H1 (cell line): ENCODE data around the gene DND1. TPM values are rescaled to one million over a fixed set of nuclear protein-coding genes. Genes with fewer than 3 reads are reported as not detected.
A peak's percentile ranks its signal among the peaks of the same experiment; 100 is the strongest.

Experiments
- CTCF ChIA-PET: fragments of 300-600 bp; sonication (Branson Sonifier 250); formaldehyde crosslinking; loops from one replicate; lab custom pipeline; 2021; ENCODE audit not compliant: partially characterized antibody; lab: Charles Lee
- POLR2A ChIA-PET: fragments of 300-600 bp; sonication (Branson Sonifier 250); formaldehyde crosslinking; loops from one replicate; lab custom pipeline; 2021; ENCODE audit warnings: inconsistent platforms; ENCODE audit not compliant: partially characterized antibody; lab: Charles Lee
- DNase-seq, 2 experiments: peaks; one replicate each; pipeline versions ENCODE4 v3.0.0 to v3.0.0-alpha.2; 2010 to 2022; ENCODE audit warnings: low spot score in 2 of 2, low read depth in 1 of 2, mixed read lengths in 1 of 2
- FAIRE-seq: peaks from 2 replicates; lab custom pipeline; 2011; peaks lifted over from hg19 to GRCh38; lab: Jason Lieb, UNC
- H2AFZ ChIP-seq: 2 replicates; pipeline ENCODE4 v1.8.1; 2012; ENCODE audit warnings: low read length, inconsistent platforms
- H2AK5ac ChIP-seq: 2 replicates; pipeline ENCODE4 v1.6.1; 2013; ENCODE audit warnings: low read depth, low read length
- H2BK120ac ChIP-seq: replicated peaks from 2 replicates; pipeline ENCODE3; 2013; ENCODE audit warnings: low read depth, low read length, inconsistent platforms
- H2BK12ac ChIP-seq: 2 replicates; pipeline ENCODE4 v1.6.1; 2013; ENCODE audit warnings: low read depth, low read length
- H2BK15ac ChIP-seq: 2 replicates; pipeline ENCODE4 v1.6.1; 2013; ENCODE audit warnings: low read length
- H2BK20ac ChIP-seq: 2 replicates; pipeline ENCODE4 v1.6.1; 2013; ENCODE audit warnings: low read length
- H2BK5ac ChIP-seq: 2 replicates; pipeline ENCODE4 v1.6.1; 2013; ENCODE audit warnings: low read depth, low read length
- H3K14ac ChIP-seq: 2 replicates; pipeline ENCODE4 v1.6.1; 2013; ENCODE audit warnings: inconsistent platforms; ENCODE audit not compliant: insufficient read length
- H3K18ac ChIP-seq: 2 replicates; pipeline ENCODE4 v1.6.1; 2013; ENCODE audit warnings: low read length; ENCODE audit errors: extremely low read depth
- H3K23ac ChIP-seq: 2 replicates; pipeline ENCODE4 v1.6.1; 2013; ENCODE audit warnings: inconsistent platforms; ENCODE audit not compliant: insufficient read length
- H3K23me2 ChIP-seq: 2 replicates; pipeline ENCODE4 v1.6.1; 2013; ENCODE audit warnings: low read depth, low read length
- H3K27ac ChIP-seq: 2 replicates; pipeline ENCODE4 v1.6.1; 2011; ENCODE audit warnings: low read depth, low read length, inconsistent platforms
- H3K27me3 ChIP-seq, 4 experiments: replicated peaks in 1 of 4; 1 replicate in 1 of 4; 2 replicates in 3 of 4; pipeline versions ENCODE4 v1.6.1 to v1.8.1; 2011 to 2013; ENCODE audit warnings: low read length in 3 of 4, mild to moderate bottlenecking in 3 of 4, inconsistent platforms in 2 of 4, mixed read lengths in 2 of 4, moderate library complexity in 1 of 4; ENCODE audit not compliant: control insufficient read depth in 3 of 4, insufficient read depth in 3 of 4; ENCODE audit errors: extremely low read depth in 1 of 4
- H3K36me3 ChIP-seq, 4 experiments: 2 replicates each; pipeline versions ENCODE4 v1.6.1 to v1.8.1; 2011 to 2013; ENCODE audit warnings: mild to moderate bottlenecking in 4 of 4, low read length in 3 of 4, moderate library complexity in 2 of 4, control low read depth in 1 of 4, inconsistent platforms in 1 of 4; ENCODE audit not compliant: insufficient read depth in 4 of 4, control insufficient read depth in 2 of 4
- H3K4ac ChIP-seq: replicated peaks from 2 replicates; pipeline ENCODE3; 2013; ENCODE audit warnings: low read length, low read depth, mixed read lengths, inconsistent platforms; ENCODE audit not compliant: insufficient read length
- H3K4me1 ChIP-seq, 4 experiments: replicated peaks in 1 of 4; 1 replicate in 1 of 4; 2 replicates in 3 of 4; pipeline versions ENCODE4 v1.6.1 to v1.8.1; 2011 to 2013; ENCODE audit warnings: low read length in 3 of 4, inconsistent platforms in 2 of 4, mixed read lengths in 1 of 4; ENCODE audit not compliant: insufficient read depth in 4 of 4, control insufficient read depth in 3 of 4
- H3K4me2 ChIP-seq, 2 experiments: 2 replicates each; pipeline versions ENCODE4 v1.6.1 to v1.8.1; 2011 to 2013; ENCODE audit warnings: low read depth in 2 of 2, low read length in 2 of 2, control low read depth in 1 of 2, inconsistent platforms in 1 of 2, mild to moderate bottlenecking in 1 of 2; ENCODE audit not compliant: insufficient read depth in 1 of 2
- H3K4me3 ChIP-seq, 4 experiments: fragments of 200-600, 300-600 bp in 1 of 4; sonication (generic), shearing (Covaris generic), sonication (Bioruptor Twin) in 1 of 4; 2 replicates each; pipeline versions ENCODE4 v1.5.1 to v1.8.1; 2011 to 2016; ENCODE audit warnings: low read length in 4 of 4, low read depth in 3 of 4, control low read depth in 2 of 4, inconsistent platforms in 2 of 4, mild to moderate bottlenecking in 2 of 4, mixed read lengths in 1 of 4, moderate library complexity in 1 of 4; ENCODE audit not compliant: insufficient read depth in 2 of 4; ENCODE audit errors: extremely low read depth in 1 of 4
- H3K56ac ChIP-seq: replicated peaks from 2 replicates; pipeline ENCODE3; 2013; ENCODE audit warnings: low read depth, mild to moderate bottlenecking, mixed read lengths, low read length, inconsistent platforms; ENCODE audit not compliant: insufficient read length
- H3K79me1 ChIP-seq: 2 replicates; pipeline ENCODE4 v1.6.1; 2013; ENCODE audit warnings: low read depth, low read length, control low read depth
- H3K79me2 ChIP-seq, 2 experiments: 2 replicates each; pipeline versions ENCODE4 v1.6.1 to v1.8.1; 2012 to 2013; ENCODE audit warnings: low read length in 2 of 2, mild to moderate bottlenecking in 2 of 2, inconsistent platforms in 1 of 2; ENCODE audit not compliant: insufficient read depth in 2 of 2, control insufficient read depth in 1 of 2
- H3K9ac ChIP-seq, 4 experiments: replicated peaks in 1 of 4; 1 replicate in 1 of 4; 2 replicates in 3 of 4; pipeline versions ENCODE4 v1.6.1 to v1.8.1; 2011 to 2013; ENCODE audit warnings: low read depth in 3 of 4, low read length in 3 of 4, control low read depth in 2 of 4, mild to moderate bottlenecking in 2 of 4, moderate library complexity in 2 of 4, inconsistent platforms in 1 of 4; ENCODE audit errors: extremely low read depth in 1 of 4
- H3K9me3 ChIP-seq, 2 experiments: 2 replicates each; pipeline versions ENCODE4 v1.6.1 to v1.8.1; 2012 to 2013; ENCODE audit warnings: mild to moderate bottlenecking in 2 of 2, moderate library complexity in 2 of 2, control low read depth in 1 of 2, inconsistent platforms in 1 of 2, low read depth in 1 of 2, low read length in 1 of 2, mixed read lengths in 1 of 2; ENCODE audit not compliant: insufficient read depth in 2 of 2
- H4K20me1 ChIP-seq, 2 experiments: replicated peaks in 1 of 2; 2 replicates each; pipeline versions ENCODE3 to v1.8.1; 2011 to 2013; ENCODE audit warnings: inconsistent platforms in 2 of 2, low read length in 2 of 2, mild to moderate bottlenecking in 1 of 2; ENCODE audit not compliant: insufficient read depth in 2 of 2, control insufficient read depth in 1 of 2
- H4K5ac ChIP-seq: 2 replicates; pipeline ENCODE4 v1.6.1; 2013; ENCODE audit warnings: low read length, low read depth, mixed read lengths, inconsistent platforms; ENCODE audit not compliant: insufficient read length
- H4K8ac ChIP-seq: 2 replicates; pipeline ENCODE4 v1.8.0; 2013; ENCODE audit warnings: mild to moderate bottlenecking, moderate library complexity, low read length, inconsistent platforms; ENCODE audit not compliant: insufficient read depth; ENCODE audit errors: extremely low read depth
- H4K91ac ChIP-seq: replicated peaks from 2 replicates; pipeline ENCODE3; 2013; ENCODE audit warnings: low read length, mixed read lengths, inconsistent platforms; ENCODE audit not compliant: insufficient read length
- CEBPB ChIP-seq: IDR thresholded peaks from 2 replicates; pipeline ENCODE4 v1.6.1; 2012; ENCODE audit warnings: low read depth, low read length
- CTBP2 ChIP-seq: IDR thresholded peaks from 2 replicates; pipeline ENCODE4 v1.7.0; 2011; ENCODE audit warnings: borderline replicate concordance, mild to moderate bottlenecking, moderate library complexity, mixed read lengths, low read length; ENCODE audit not compliant: insufficient read depth, insufficient read length
- CTCF ChIP-seq, 3 experiments: IDR thresholded peaks; 1 replicate in 2 of 3; 2 replicates in 1 of 3; pipeline versions ENCODE4 v1.5.1 to v1.6.1; 2011; ENCODE audit warnings: low read length in 3 of 3, mild to moderate bottlenecking in 3 of 3, inconsistent platforms in 2 of 3, low read depth in 1 of 3, moderate library complexity in 1 of 3; ENCODE audit not compliant: insufficient read depth in 1 of 3; ENCODE audit errors: control extremely low read depth in 1 of 3
- GTF2F1 ChIP-seq: IDR thresholded peaks from 2 replicates; pipeline ENCODE4 v1.6.1; 2012; ENCODE audit warnings: low read depth, low read length, improper control_type of control experiment, borderline replicate concordance
- POLR2A ChIP-seq, 2 experiments: IDR thresholded peaks; 1 replicate in 1 of 2; 2 replicates in 1 of 2; pipeline ENCODE4 v1.6.1; 2011; ENCODE audit warnings: low read depth in 2 of 2, low read length in 2 of 2, mild to moderate bottlenecking in 2 of 2; ENCODE audit errors: control extremely low read depth in 1 of 2
- SIN3A ChIP-seq, 2 experiments: IDR thresholded peaks in 1 of 2; conservative IDR thresholded peaks in 1 of 2; 2 replicates each; pipeline ENCODE4 v1.6.1; 2011 to 2012; ENCODE audit warnings: low read length in 2 of 2, improper control_type of control experiment in 1 of 2, low read depth in 1 of 2, mild to moderate bottlenecking in 1 of 2
- TAF1 ChIP-seq: IDR thresholded peaks from 2 replicates; pipeline ENCODE4 v1.6.1; 2011; ENCODE audit warnings: mild to moderate bottlenecking, low read depth, low read length
- TBP ChIP-seq: IDR thresholded peaks from 2 replicates; pipeline ENCODE4 v1.6.1; 2011; ENCODE audit warnings: low read depth, low read length, improper control_type of control experiment
- WGBS, 2 experiments: shearing (Covaris generic) in 1 of 2; methylation state at CpG; one replicate each; pipeline versions ENCODE4 v1.1.6 to v1.1.7; 2013 to 2015; ENCODE audit warnings: low lambda C conversion rate in 2 of 2, mixed read lengths in 2 of 2, inconsistent platforms in 1 of 2, low coverage in 1 of 2, missing lambda C conversion rate in 1 of 2; ENCODE audit not compliant: insufficient replicate concordance in 2 of 2, insufficient coverage in 1 of 2, insufficient read length in 1 of 2; ENCODE audit errors: extremely low coverage in 1 of 2, missing lambda C conversion rate in 1 of 2; 5-methylcytosine and 5-hydroxymethylcytosine counted together
- polyA plus RNA-seq, 7 experiments: library from polyadenylated mRNA; depleted of rRNA in 3 of 7; stranded (reverse) in 5 of 7; unstranded in 2 of 7; fragments of >200 nt in 5 of 7; fragments of 200-250 nt in 2 of 7; gene quantifications; 1 replicate in 5 of 7; 2 replicates in 1 of 7; 4 replicates in 1 of 7; pipeline versions ENCODE4 v1.2.1 to v1.2.3, GENCODE V29; 2011 to 2013; ENCODE audit warnings: missing spikeins in 2 of 7, mixed read lengths in 2 of 7
- total RNA-seq: library from RNA; stranded (reverse); fragmentation: NEBNext Ultra II Directional; extraction: Animal tissue kit (Norgen Biotek cat#: 25700); gene quantifications from 2 replicates; pipeline ENCODE4 v1.2.1, GENCODE V29; 2021

Gene DND1
- total and polyA plus RNA-seq, 2 of the 8 experiments (the other 6 are each of a cell fraction or from before 2014, with no cell fraction given): 0.41 to 2.1 TPM

GRCh38 chr5:140664359-140665119, 8.8 kb downstream of the DND1 start, which contains the start of gene WDR55:
TSS of gene WDR55 (plus strand) at chr5:140664904. CDS start at chr5:140664913, 9 bp downstream.
- H3K4me3 ChIP-seq: peak within 1 kb of the TSS; percentile 82 to 98 (median 94)
- H4K91ac ChIP-seq: peak within 1 kb of the TSS; percentile 64
- peak within 1 kb of the TSS; percentile 98 for H2AFZ ChIP-seq
- H3K27ac ChIP-seq: no peak within 1 kb of the TSS
- H2AK5ac ChIP-seq: no peak within 1 kb of the TSS
- WGBS, 2 experiments: 2% methylated on average over 52 of the region's 54 CpGs; no CpG with 5 or more reads in 1 of the 2 experiments
- peaks cover 11 to 50% (median 34%) of the 10 kb centered on the region in 4 experiments for H3K36me3 ChIP-seq
- peak within 1 kb of the TSS; percentile 89 for H4K8ac ChIP-seq
- H3K4me2 ChIP-seq: peak within 1 kb of the TSS; percentile 92 to 93
- ChIA-PET CTCF (interaction anchor here (0.8 to 2.1 kb wide), 4 partner anchors 10 to 56 kb away, joined by 3 to 4 read pairs (median 3); partner anchors contain the start of genes IK and NDUFA2), POLR2A (interaction anchor here (0.7 to 9.9 kb wide), 11 partner anchors 9 to 318 kb away, joined by 3 to 87 read pairs (median 6); partner anchors contain the start of genes DND1, EIF4EBP3, HARS1 and HARS2)
- H3K9ac ChIP-seq: peak within 1 kb of the TSS in 3 of 4 experiments; percentile 35 to 74 (median 49); a peak in 6 of 7 replicates
- peak within 1 kb of the TSS; percentile 62 for H4K5ac ChIP-seq
- no peak within 1 kb of the TSS for H3K14ac ChIP-seq
- no peak within 1 kb of the TSS for H3K23ac ChIP-seq
- H3K56ac ChIP-seq: peak within 1 kb of the TSS; percentile 71
- H4K20me1 ChIP-seq: peaks cover 0 to 2% of the 10 kb centered on the region in 2 experiments
- H2BK20ac ChIP-seq: peak within 1 kb of the TSS; percentile 72; the same call in 1 of the 2 replicates
- H3K9me3 ChIP-seq: no peaks in the 10 kb centered on the region
- peaks cover 0 to 19% of the 10 kb centered on the region in 2 experiments; a peak in 2 of 4 replicates for H3K79me2 ChIP-seq
- peak within 1 kb of the TSS; percentile 65; the same call in 1 of the 2 replicates for H3K18ac ChIP-seq
- no peaks in the 10 kb centered on the region for H3K27me3 ChIP-seq
- no peak within 1 kb of the TSS for H2BK120ac ChIP-seq
- H2BK15ac ChIP-seq: no peak within 1 kb of the TSS
- FAIRE-seq: no peak
- H2BK12ac ChIP-seq: no peak within 1 kb of the TSS
- H2BK5ac ChIP-seq: peak within 1 kb of the TSS; percentile 61; the same call in 1 of the 2 replicates
- peaks cover 6% of the 10 kb centered on the region for H3K23me2 ChIP-seq
- no peaks in the 10 kb centered on the region; a peak in 1 of 7 replicates for H3K4me1 ChIP-seq
- peak; percentile 79 to 94 for DNase-seq
- peaks cover 3% of the 10 kb centered on the region; the same call in 1 of the 2 replicates for H3K79me1 ChIP-seq
- H3K4ac ChIP-seq: peak within 1 kb of the TSS; percentile 40
- TF ChIP-seq CEBPB (no peak), TBP (peak; percentile 79), CTCF (IDR thresholded peaks at IDR 0.05; ENCODE audit: control extremely low read depth in 1 of 3, insufficient read depth in 1 of 3, low read depth in 1 of 3, low read length in 3 of 3) (no peak), POLR2A (IDR thresholded peaks at IDR 0.05; ENCODE audit: control extremely low read depth in 1 of 2, low read depth in 2 of 2, low read length in 2 of 2) (peak in 1 of 2 experiments; percentile 71; a peak in 2 of 3 replicates), GTF2F1 (peak; percentile 92), TAF1 (peak; percentile 75; the same call in 1 of the 2 replicates), CTBP2 (peak; percentile 55), SIN3A (conservative IDR thresholded peaks at IDR 0.05 in 1 of 2, IDR thresholded peaks at IDR 0.05 in 1 of 2; ENCODE audit: low read depth in 1 of 2, low read length in 2 of 2) (peak; percentile 78 to 79; a peak in 2 of 4 replicates)
